HG03342 (cell line): ENCODE data around the gene GLG1.

Experiments
- ATAC-seq: cut with Tn5 transposase; IDR thresholded peaks from one replicate; pipeline ENCODE4 v1.9.1; 2021; ENCODE audit warnings: mild to moderate bottlenecking, moderate library complexity; ENCODE audit not compliant: unreplicated experiment

The GLG1 gene

GRCh38 chr16:74611721-74612120 is 4.8 kb upstream of the GLG1 start:
- no peak for ATAC-seq

GRCh38 chr16:74608944-74609343 is 2.0 kb upstream of the GLG1 start:
- ATAC-seq: no peak

GRCh38 chr16:74608381-74608780 is 1.5 kb upstream of the GLG1 start:
- ATAC-seq: no peak

GRCh38 chr16:74607962-74608356 is 1.0 kb upstream of the GLG1 start:
- ATAC-seq: no peak

- ATAC-seq: peak; percentile 29
These were observed 522 bp upstream of the GLG1 start for GRCh38 chr16:74607310-74607961.

- ATAC-seq: peak; percentile 2
These were observed 981 bp downstream of the GLG1 start for GRCh38 chr16:74605746-74606520.

GRCh38 chr16:74605332-74605731 is 1.6 kb downstream of the GLG1 start:
- no peak for ATAC-seq

GRCh38 chr16:74603848-74604247 is 3.1 kb downstream of the GLG1 start:
- ATAC-seq: no peak

GRCh38 chr16:74601126-74601871 is 5.6 kb downstream of the GLG1 start:
- ATAC-seq: peak; percentile 63

- ATAC-seq: no peak
These were observed 10.3 kb downstream of the GLG1 start for GRCh38 chr16:74596586-74596985.

- no peak for ATAC-seq
These were observed 14.1 kb downstream of the GLG1 start for GRCh38 chr16:74592847-74593246.

- no peak for ATAC-seq
These were observed 14.9 kb downstream of the GLG1 start for GRCh38 chr16:74591876-74592650.

- no peak for ATAC-seq
These were observed 20.0 kb downstream of the GLG1 start for GRCh38 chr16:74586948-74587347.

- no peak for ATAC-seq
These were observed 21.0 kb downstream of the GLG1 start for GRCh38 chr16:74585846-74586443.

GRCh38 chr16:74583926-74584666 is 22.8 kb downstream of the GLG1 start:
- no peak for ATAC-seq

GRCh38 chr16:74582970-74583369 is 23.9 kb downstream of the GLG1 start:
- no peak for ATAC-seq

- no peak for ATAC-seq
These were observed 26.1 kb downstream of the GLG1 start for GRCh38 chr16:74580833-74581232.

- no peak for ATAC-seq
These were observed 28.1 kb downstream of the GLG1 start for GRCh38 chr16:74578838-74579237.

- no peak for ATAC-seq
These were observed 28.5 kb downstream of the GLG1 start for GRCh38 chr16:74578433-74578832.

GRCh38 chr16:74577882-74578366 is 29.0 kb downstream of the GLG1 start:
- ATAC-seq: no peak
